Activated CD4-positive, alpha-beta memory T cell treated with anti-CD3 and anti-CD28 coated beads, Interleukin-2, amount 10 ng/mL, durations not matched to agents 7 days and 5 days (primary cell): ENCODE results near the gene KSR2. TPM values are rescaled to one million over a fixed set of nuclear protein-coding genes. Genes with fewer than 3 reads are reported as not detected.

Experiments used
- CTCF ChIA-PET: fragments of 350-600 bp; sonication (Branson Sonifier 250); formaldehyde crosslinking; loops from one replicate; lab custom pipeline; 2021; ENCODE audit warnings: antibody characterized with exemption, inconsistent platforms; lab: Charles Lee
- POLR2A ChIA-PET: fragments of 350-600 bp; sonication (Branson Sonifier 250); formaldehyde crosslinking; loops from one replicate; lab custom pipeline; 2021; ENCODE audit warnings: antibody characterized with exemption; lab: Charles Lee
- DNase-seq: peaks from one replicate; pipeline ENCODE4 v3.0.0-alpha.2; 2020
- H3K27ac Mint-ChIP-seq: one replicate; pipeline ENCODE4 v1.8.0; 2021; ENCODE audit warnings: mild to moderate bottlenecking, mixed read lengths
- H3K27me3 Mint-ChIP-seq: one replicate; pipeline ENCODE4 v1.8.0; 2021; ENCODE audit warnings: mixed read lengths
- H3K36me3 Mint-ChIP-seq: one replicate; pipeline ENCODE4 v1.8.0; 2021; ENCODE audit warnings: low read depth, mixed read lengths
- H3K4me1 Mint-ChIP-seq: one replicate; pipeline ENCODE4 v1.8.0; 2021; ENCODE audit warnings: mixed read lengths
- H3K4me3 Mint-ChIP-seq: one replicate; pipeline ENCODE4 v1.8.0; 2021; ENCODE audit warnings: mild to moderate bottlenecking, mixed read lengths
- H3K9me3 Mint-ChIP-seq: one replicate; pipeline ENCODE4 v1.8.0; 2021; ENCODE audit warnings: mixed read lengths
- total RNA-seq, 2 experiments: library from RNA; stranded (reverse); gene quantifications; one replicate each; pipeline ENCODE4 v1.2.3, GENCODE V29; 2021

The KSR2 gene
- total RNA-seq, 2 experiments from 2014 or later, result not detected

DNA sequence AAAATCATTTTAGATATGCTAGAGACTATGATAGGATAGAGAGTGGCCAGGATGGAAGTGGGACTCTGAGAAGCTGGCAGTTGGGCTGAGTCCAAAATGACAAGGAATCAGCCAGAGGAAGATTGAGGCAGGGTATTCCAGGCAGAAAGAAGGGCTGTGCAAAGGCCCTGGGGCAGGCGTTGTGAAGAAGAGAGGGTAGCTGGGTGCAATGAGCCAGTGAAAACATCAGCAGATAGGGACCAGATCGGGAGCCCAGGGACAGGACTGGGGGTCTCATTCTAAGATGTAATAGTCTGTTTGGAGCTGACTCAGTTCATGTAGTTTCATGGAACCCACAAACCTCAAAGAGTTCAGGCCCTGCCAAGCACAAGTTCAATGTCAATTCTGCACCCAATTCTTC, 126.6 kb downstream of the KSR2 start:
- POLR2A ChIA-PET, result no interaction called here
- Mint-ChIP-seq H3K4me1 (no peaks in the 10 kb centered on the region), H3K27me3 (no peaks in the 10 kb centered on the region), H3K9me3 (peaks cover 4% of the 10 kb centered on the region), H3K36me3 (no peaks in the 10 kb centered on the region), H3K4me3 (no peak overlapping the region), H3K27ac (no peak overlapping the region)
- CTCF ChIA-PET, result no interaction called here
- no peak for DNase-seq

DNA sequence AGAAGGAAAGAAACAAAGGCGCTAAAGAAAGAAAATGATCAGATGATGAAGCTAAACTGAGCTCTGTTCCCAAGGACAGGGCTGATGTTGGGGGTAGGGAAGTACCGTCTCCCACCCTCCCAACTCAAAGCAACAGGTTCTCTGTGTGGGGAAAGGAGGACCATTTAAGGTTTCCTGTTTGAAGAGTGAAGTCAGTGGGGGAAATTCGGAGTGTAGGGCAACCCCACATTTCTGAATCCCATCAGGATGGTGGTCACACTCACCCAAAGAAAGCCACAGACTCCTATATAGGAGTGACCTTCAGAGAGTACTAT, 131.1 kb downstream of the KSR2 start:
- Mint-ChIP-seq H3K27me3 (no peaks in the 10 kb centered on the region), H3K9me3 (no peaks in the 10 kb centered on the region), H3K27ac (no peak overlapping the region), H3K4me1 (no peaks in the 10 kb centered on the region), H3K36me3 (no peaks in the 10 kb centered on the region), H3K4me3 (no peak overlapping the region)
- CTCF ChIA-PET, result interaction anchor here (0.5 to 3.6 kb wide), 17 partner anchors 9 to 1710 kb away, joined by 3 to 30 read pairs (median 4); no protein-coding TSS in a partner anchor
- POLR2A ChIA-PET, result no interaction called here
- DNase-seq, result no peak

DNA sequence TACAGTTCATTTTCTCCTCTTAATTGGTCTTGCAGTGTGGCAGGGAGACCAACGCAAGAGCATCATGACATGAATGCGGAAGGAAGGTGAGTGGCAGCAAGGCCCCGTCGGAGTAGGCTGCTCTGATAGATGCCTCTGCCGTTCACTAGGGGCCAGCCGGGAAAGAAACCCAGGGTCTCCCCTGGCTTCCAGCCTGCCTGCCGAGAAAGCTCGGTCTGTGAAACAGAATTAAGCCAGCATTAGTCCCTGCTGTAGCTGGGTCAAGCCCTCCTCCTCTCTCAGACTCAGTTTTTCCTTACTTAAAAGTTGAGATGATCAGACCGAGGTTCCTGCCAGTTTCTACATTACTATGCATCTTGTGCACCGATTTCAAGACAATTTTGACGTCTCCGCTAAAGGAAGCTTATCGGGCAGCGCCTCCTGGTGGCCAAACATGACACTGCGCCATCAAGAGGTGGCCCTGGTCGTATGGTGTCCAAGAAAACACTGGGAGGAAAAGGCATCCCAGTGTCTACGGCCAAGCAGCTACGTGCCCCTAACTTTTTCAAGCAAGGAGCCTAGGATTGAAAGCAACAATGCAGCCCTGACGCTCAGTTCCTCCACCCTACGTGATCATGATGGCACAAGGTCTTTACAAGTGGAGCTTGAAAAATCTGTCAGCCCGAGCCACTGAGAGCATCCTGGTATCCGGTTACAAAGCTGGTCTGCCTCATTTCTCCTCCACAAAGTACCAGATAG, 131.6 kb downstream of the KSR2 start:
- no peak overlapping the region for H3K4me3 Mint-ChIP-seq
- POLR2A ChIA-PET, result no interaction called here
- H3K9me3 Mint-ChIP-seq, result no peaks in the 10 kb centered on the region
- peak; percentile 75 for DNase-seq
- H3K4me1 Mint-ChIP-seq, result no peaks in the 10 kb centered on the region
- no peaks in the 10 kb centered on the region for H3K36me3 Mint-ChIP-seq
- H3K27ac Mint-ChIP-seq, result no peak overlapping the region
- H3K27me3 Mint-ChIP-seq, result no peaks in the 10 kb centered on the region
- CTCF ChIA-PET, result interaction anchor here (0.5 to 3.6 kb wide), 18 partner anchors 9 to 1711 kb away, joined by 3 to 30 read pairs (median 4); no protein-coding TSS in a partner anchor

DNA sequence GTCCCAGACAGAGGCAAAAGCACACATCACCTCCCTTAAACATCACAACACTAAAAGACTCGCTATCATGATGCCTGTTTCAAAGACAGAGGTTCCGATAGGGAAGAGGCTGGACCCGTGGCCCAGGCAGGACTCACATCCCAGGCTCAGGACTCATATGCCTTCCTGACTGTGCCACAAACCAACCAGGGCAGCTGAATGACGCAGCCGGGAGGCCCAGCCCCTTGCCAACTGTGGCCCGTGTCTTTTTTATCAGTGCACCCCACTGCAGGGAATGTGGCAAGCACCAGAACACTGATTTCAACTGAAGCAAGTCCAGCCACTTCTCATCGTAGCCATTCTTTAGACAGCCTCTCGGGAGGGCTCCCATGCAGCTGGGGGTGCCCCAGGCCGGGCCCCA, 132.3 kb downstream of the KSR2 start:
- CTCF ChIA-PET, result interaction anchor here (0.6 to 3.6 kb wide), 10 partner anchors 8 to 624 kb away, joined by 3 to 30 read pairs (median 3); no protein-coding TSS in a partner anchor
- no peaks in the 10 kb centered on the region for H3K9me3 Mint-ChIP-seq
- no peaks in the 10 kb centered on the region for H3K36me3 Mint-ChIP-seq
- no peak overlapping the region for H3K27ac Mint-ChIP-seq
- POLR2A ChIA-PET, result no interaction called here
- no peak for DNase-seq
- H3K4me3 Mint-ChIP-seq, result no peak overlapping the region
- no peaks in the 10 kb centered on the region for H3K27me3 Mint-ChIP-seq
- H3K4me1 Mint-ChIP-seq, result no peaks in the 10 kb centered on the region

DNA sequence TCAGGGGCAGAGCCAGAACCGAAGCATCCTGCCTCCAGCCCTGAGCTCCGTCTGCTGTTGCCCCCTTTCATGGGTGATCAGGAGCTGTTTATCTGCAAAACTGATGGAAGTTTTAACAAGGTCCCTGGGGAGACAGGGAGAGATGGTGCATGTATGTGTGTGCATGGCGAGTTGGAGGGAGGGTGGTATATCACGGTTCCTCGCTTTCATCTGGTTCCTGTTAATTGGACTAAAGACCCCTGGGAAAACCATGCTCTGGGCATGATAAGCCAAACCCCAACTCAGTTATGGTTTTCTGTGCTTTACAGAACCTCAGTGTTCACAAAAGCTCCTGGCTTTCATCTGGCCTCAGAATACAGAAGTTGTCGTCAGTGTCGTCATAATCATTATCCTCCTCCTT, 133.6 kb downstream of the KSR2 start:
- DNase-seq, result no peak
- Mint-ChIP-seq H3K36me3 (no peaks in the 10 kb centered on the region), H3K4me1 (no peaks in the 10 kb centered on the region), H3K27me3 (no peaks in the 10 kb centered on the region), H3K27ac (no peak overlapping the region), H3K4me3 (no peak overlapping the region), H3K9me3 (no peaks in the 10 kb centered on the region)
- ChIA-PET CTCF (interaction anchor here (0.9 to 1.1 kb wide), 2 partner anchors 22 to 468 kb away, joined by 3 to 6 read pairs; no protein-coding TSS in a partner anchor), POLR2A (no interaction called here)

DNA sequence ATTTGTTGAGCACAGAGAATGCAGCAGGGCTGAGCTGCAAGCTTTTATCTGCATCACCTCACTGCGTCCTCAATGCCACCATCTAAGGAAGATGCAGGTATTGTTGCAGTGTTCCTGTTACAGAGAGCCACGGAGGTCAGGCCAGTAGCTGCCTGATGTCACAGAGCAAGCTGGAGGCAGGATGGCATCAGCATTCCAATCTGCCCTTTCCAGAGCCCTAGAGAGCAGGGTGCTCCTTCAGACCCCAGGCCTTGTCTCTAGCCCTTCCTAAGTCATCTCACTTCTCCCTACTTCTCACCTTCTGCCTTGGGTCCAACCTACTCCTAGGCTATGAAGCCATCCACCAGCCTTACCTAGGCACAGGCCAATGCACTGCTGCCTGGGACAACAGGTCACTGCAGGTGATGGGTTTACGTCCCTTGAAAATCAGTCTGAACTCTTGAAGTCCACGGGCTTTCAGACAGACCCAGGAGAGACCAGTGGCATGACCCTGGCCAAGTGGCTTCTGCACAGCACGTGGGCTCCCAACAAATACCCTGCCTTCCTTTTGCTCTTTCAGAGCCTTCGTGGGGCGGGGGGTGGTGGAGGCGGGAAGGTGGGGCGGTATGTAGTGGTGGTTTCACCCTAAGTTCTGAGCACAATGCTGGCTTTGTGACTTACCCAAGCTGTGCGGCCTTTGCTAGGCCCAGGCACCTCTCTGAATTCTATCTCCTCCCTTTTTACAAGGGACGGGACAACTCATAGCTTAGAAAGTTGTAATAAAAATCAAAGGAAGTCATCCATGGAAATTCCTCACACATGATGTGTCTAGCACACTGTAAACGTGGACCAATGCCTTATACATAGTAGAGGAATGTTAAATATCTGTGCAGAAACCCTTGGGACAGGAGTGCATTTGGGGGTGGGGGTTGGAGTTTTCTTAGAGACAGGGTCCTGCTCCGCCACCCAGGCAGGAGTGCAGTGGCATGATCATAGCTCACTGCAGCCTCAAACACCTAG, 136.0 kb downstream of the KSR2 start:
- Mint-ChIP-seq H3K27ac (no peak overlapping the region), H3K4me1 (no peaks in the 10 kb centered on the region), H3K36me3 (peaks cover 5% of the 10 kb centered on the region), H3K4me3 (no peak overlapping the region), H3K9me3 (peaks cover 13% of the 10 kb centered on the region), H3K27me3 (no peaks in the 10 kb centered on the region)
- no peak for DNase-seq
- ChIA-PET CTCF (interaction anchor here (1.0 to 2.1 kb wide), 2 partner anchors 17 kb away, joined by 3 to 8 read pairs; no protein-coding TSS in a partner anchor), POLR2A (no interaction called here)

DNA sequence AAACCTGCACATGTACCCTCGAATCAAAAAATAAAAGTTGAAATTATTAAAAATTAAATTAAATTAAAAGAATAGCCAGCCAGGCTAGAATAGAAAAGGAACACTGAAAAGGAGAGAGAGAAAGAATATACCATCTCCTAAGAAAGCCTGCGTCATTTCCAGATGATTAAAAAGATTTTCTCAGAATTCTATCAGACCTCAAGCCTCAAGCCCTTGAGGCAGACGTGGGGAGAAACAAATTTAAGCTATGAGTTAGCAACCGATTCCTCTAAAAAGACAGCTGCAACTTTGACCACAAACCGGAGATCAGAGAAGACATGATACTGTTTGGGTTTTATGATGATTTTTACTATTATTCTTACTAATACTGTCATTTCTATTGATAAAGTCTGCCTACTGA, 138.3 kb downstream of the KSR2 start:
- Mint-ChIP-seq H3K27ac (no peak overlapping the region), H3K4me1 (no peaks in the 10 kb centered on the region), H3K4me3 (no peak overlapping the region), H3K36me3 (peaks cover 5% of the 10 kb centered on the region), H3K9me3 (peaks cover 14% of the 10 kb centered on the region), H3K27me3 (no peaks in the 10 kb centered on the region)
- CTCF ChIA-PET, result interaction anchor here (2.1 kb wide), 1 partner anchor 19 kb away, joined by 8 read pairs; no protein-coding TSS in a partner anchor
- POLR2A ChIA-PET, result no interaction called here
- DNase-seq, result no peak

DNA sequence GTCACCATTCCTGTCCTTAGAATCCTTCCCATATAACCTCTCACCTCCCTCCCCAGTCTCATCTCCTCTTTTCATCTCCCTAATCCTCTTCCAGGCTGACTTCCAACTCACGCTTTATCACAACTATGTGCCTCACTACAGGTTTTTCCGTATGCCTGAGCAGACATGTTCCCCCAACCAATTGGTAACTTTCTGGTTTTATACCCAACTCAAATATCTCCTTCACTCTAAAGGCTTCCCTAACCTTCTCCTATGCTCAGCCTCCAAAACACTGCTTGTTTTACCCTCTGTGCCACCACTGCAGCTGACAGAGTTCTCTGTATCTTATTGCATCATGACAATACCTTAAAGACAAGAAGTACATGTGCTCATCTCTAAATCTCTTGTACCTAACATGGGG, 139.7 kb downstream of the KSR2 start:
- CTCF ChIA-PET, result interaction anchor here (1.0 kb wide), 1 partner anchor 8 kb away, joined by 3 read pairs; no protein-coding TSS in a partner anchor
- no peak overlapping the region for H3K27ac Mint-ChIP-seq
- peaks cover 5% of the 10 kb centered on the region for H3K36me3 Mint-ChIP-seq
- H3K27me3 Mint-ChIP-seq, result no peaks in the 10 kb centered on the region
- no peak overlapping the region for H3K4me3 Mint-ChIP-seq
- H3K4me1 Mint-ChIP-seq, result no peaks in the 10 kb centered on the region
- POLR2A ChIA-PET, result no interaction called here
- H3K9me3 Mint-ChIP-seq, result peaks cover 19% of the 10 kb centered on the region
- DNase-seq, result no peak

DNA sequence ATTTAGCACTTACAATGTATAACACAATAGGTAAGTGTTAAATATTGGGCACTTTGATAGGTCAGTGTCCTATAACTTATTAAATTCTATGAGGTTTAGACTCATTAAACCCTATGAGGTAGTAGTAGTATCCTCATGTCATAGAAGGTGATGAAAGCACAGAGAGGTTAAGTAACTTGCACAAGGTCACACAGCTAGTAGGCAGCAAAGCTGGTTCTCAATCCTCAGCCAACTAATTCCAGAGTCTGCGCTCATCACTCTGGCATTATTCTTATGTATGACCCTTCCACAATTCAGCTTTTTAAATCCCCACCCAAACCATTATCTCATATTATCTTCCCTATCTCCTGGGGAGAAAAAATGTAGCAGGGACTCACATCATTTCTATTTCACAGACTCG, 141.1 kb downstream of the KSR2 start:
- Mint-ChIP-seq H3K36me3 (peaks cover 5% of the 10 kb centered on the region), H3K27me3 (no peaks in the 10 kb centered on the region), H3K27ac (no peak overlapping the region), H3K9me3 (peaks cover 19% of the 10 kb centered on the region), H3K4me1 (no peaks in the 10 kb centered on the region), H3K4me3 (no peak overlapping the region)
- POLR2A ChIA-PET, result no interaction called here
- DNase-seq, result no peak
- CTCF ChIA-PET, result no interaction called here

DNA sequence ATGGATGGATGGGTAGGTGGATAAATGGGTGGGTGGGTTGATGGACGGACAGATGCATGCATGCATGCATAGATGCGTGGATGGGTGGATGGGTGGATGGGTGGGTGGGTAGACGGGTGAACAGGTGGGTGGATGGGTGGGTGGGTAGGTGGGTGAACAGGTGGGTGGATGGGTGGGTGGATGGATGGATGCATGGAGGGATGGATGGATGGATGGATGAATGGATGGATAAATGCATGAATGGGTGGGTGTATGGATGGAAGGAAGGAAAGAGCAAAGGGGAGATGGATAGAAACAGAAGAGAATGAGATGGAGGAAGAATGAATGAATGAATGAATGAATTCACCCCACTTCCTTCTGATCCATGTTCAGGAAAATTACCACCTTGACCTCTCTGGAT, 143.0 kb downstream of the KSR2 start:
- Mint-ChIP-seq H3K4me3 (no peak overlapping the region), H3K4me1 (no peaks in the 10 kb centered on the region), H3K27ac (no peak overlapping the region), H3K36me3 (peaks cover 5% of the 10 kb centered on the region), H3K9me3 (peaks cover 19% of the 10 kb centered on the region), H3K27me3 (no peaks in the 10 kb centered on the region)
- DNase-seq, result no peak
- ChIA-PET POLR2A (no interaction called here), CTCF (no interaction called here)

DNA sequence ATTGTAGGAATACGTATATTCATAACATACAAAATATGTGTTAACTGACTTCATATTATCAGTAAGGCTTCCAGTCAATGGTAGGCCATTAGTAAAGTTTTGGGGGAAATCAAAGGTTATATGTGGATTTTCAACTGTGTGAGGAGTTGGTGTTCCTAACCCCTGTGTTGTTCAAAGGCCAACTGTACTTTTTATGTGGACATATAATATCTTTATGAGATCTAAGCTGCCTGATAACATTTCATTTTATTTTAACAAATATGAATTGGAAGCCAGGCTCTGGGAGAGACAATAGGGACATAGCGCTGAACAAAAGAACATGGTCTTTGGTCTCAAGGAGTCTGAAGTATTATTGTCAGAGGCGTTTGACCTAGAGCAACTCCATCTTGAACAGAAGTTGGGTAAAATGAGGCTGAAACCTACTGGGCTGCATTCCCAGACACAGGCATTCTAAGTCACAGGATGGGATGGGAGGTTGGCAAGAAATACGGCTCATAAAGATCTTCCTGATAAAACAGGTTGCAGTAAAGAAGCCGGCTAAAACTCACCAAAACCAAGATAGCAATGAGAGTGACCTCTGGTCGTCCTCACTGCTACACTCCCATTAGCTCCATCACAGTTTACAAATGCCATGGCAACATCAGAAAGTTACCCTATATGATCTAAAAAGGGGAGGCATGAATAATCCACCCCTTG, 147.2 kb downstream of the KSR2 start:
- Mint-ChIP-seq H3K27me3 (no peaks in the 10 kb centered on the region), H3K4me3 (no peak overlapping the region), H3K9me3 (peaks cover 6% of the 10 kb centered on the region), H3K36me3 (no peaks in the 10 kb centered on the region), H3K4me1 (no peaks in the 10 kb centered on the region), H3K27ac (no peak overlapping the region)
- ChIA-PET CTCF (no interaction called here), POLR2A (no interaction called here)
- no peak for DNase-seq

DNA sequence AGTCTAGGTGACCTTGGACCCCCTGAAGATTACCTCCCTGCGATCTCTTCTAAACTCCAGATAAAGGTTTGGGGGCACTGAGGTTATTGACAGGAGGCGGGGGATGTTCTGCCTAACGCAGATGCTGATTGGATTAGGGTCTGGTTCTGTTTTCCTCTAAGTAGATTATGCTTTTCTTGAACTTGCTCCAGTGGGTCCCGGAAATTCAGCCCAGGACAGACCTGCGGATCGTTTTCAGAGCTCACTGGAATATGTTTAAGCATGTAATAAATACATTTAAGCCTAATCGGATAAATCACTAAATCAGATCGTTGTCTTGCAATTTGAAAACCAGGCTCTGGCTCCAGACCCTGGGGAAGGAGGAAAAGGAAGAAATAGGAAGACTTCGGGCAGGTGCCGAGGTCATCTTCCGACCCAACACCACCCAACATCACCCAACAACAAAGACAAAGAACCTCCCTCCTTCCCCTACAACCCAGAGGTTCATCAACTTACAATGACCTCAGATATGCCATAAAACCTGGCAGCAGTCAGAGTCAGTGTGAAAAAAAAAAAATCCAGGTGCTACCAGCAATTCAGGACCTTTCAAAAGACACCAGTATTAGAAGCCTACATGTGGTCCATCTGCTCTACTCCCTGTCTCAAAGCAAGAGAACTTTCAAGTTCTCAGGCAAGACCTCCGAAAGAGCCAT, 148.4 kb downstream of the KSR2 start:
- no peak for DNase-seq
- ChIA-PET POLR2A (no interaction called here), CTCF (interaction anchor here (1.1 kb wide), 1 partner anchor 17 kb away, joined by 3 read pairs; no protein-coding TSS in a partner anchor)
- Mint-ChIP-seq H3K9me3 (peaks cover 4% of the 10 kb centered on the region), H3K27ac (no peak overlapping the region), H3K4me3 (no peak overlapping the region), H3K4me1 (no peaks in the 10 kb centered on the region), H3K36me3 (no peaks in the 10 kb centered on the region), H3K27me3 (no peaks in the 10 kb centered on the region)
